ENCODE results near the gene JPH2.

Gene JPH2

DNA sequence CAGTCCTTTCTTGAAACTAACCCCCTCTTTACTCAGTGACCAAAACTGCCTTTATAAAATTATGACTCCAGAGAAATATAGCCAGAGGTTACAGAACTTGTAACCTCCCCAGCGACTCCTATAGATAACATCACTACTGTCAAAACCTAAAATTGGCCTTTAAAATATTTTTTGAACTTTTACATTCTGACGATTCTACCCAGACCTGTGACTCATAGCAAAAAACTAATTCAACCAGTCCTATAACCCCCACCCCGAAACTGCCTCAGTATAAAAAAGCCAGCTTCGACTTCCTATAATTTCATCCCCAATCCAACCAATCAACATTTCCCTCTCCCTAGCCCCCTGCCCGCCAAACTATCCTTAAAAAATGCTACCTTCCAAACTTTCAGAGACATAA, 13.9 kb downstream of the JPH2 start:
- peaks cover 75% of the 10 kb centered on the region for H3K4me1 ChIP-seq (ENCODE audit: control insufficient read depth, insufficient read depth, low read length)
- no peak overlapping the region for H3K4me3 ChIP-seq (ENCODE audit: low read length in 2 of 2)
- peaks cover 8 to 17% of the 10 kb centered on the region in 2 donors for H3K36me3 ChIP-seq (ENCODE audit: control insufficient read depth in 2 of 2, insufficient read depth in 2 of 2, low read length in 2 of 2)
- no peaks in the 10 kb centered on the region for H3K9me3 ChIP-seq (ENCODE audit: control insufficient read depth in 2 of 2, low read length in 2 of 2)
- peak overlapping the region; percentile 64 for H3K27ac ChIP-seq (ENCODE audit: low read length)
- H3K9ac ChIP-seq (ENCODE audit: low read length in 2 of 2), result no peak overlapping the region
- no peaks in the 10 kb centered on the region for H3K27me3 ChIP-seq (ENCODE audit: control insufficient read depth in 1 of 2, insufficient read depth in 2 of 2, low read length in 2 of 2)

DNA sequence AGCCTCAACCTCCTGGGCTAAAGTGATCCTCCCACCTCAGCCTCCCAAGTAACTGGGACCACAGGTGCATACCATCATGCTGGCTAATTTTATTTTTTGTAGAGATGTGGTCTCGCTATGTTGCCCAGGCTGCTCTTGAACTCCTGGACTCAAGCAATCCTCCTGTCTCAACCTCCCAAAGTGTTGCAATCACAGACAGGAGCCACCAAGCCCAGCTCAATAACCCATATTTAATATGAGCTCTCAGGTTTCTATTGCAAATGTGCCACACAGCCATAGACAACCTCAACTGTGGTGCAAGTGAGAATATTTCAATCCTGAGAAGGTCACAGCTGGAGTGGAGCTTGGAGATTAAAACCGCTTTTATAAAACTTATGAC, 14.4 kb downstream of the JPH2 start:
- H3K4me3 ChIP-seq (ENCODE audit: low read length in 2 of 2), result peak overlapping the region in 1 of 2 donors; percentile 22
- H3K27me3 ChIP-seq (ENCODE audit: control insufficient read depth in 1 of 2, insufficient read depth in 2 of 2, low read length in 2 of 2), result no peaks in the 10 kb centered on the region
- no peaks in the 10 kb centered on the region for H3K9me3 ChIP-seq (ENCODE audit: control insufficient read depth in 2 of 2, low read length in 2 of 2)
- H3K36me3 ChIP-seq (ENCODE audit: control insufficient read depth in 2 of 2, insufficient read depth in 2 of 2, low read length in 2 of 2), result peaks cover 8 to 17% of the 10 kb centered on the region in 2 donors
- H3K27ac ChIP-seq (ENCODE audit: low read length), result peak overlapping the region; percentile 64
- H3K9ac ChIP-seq (ENCODE audit: low read length in 2 of 2), result no peak overlapping the region
- H3K4me1 ChIP-seq (ENCODE audit: control insufficient read depth, insufficient read depth, low read length), result peaks cover 76% of the 10 kb centered on the region

DNA sequence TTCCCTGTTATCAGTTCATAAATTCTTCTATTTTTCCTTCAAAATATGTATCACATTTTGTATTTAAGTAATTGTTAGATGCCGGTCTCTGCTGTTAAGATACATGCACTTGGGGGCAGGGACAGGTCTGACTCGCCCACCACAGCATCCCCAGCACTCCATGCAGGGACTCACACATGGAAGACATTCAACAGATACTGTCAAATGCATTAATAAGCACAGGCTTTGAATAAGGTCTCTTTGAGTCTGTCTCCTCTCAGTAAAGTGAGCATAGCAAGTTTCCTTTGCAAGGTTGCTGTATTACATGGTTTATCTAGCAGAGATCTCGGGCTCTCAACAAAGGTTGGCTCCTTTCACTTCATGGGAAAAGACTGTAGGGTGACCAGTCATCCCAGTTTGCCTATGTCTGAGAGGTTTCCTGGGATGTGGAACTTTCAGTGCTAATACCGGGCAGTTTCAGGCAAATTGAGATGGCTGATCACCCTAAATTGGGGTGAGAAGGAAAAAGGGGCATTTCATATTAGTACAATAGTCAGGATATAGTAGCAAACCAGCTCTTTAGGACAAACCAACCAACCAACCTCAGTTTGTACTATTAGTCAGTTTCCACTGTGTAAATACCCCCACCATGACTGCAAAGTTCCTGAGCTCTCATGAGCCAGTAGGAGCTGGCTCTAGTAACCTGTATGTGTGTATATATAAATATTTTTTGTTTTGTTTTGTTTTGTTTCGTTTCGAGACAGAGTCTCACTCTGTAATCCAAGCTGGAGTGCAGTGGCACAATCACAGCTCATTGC, 15.0 kb downstream of the JPH2 start:
- Histone ChIP-seq H3K36me3 (ENCODE audit: control insufficient read depth in 2 of 2, insufficient read depth in 2 of 2, low read length in 2 of 2) (peaks cover 8 to 17% of the 10 kb centered on the region in 2 donors), H3K9ac (ENCODE audit: low read length in 2 of 2) (no peak overlapping the region), H3K27ac (ENCODE audit: low read length) (peak overlapping the region; percentile 77), H3K4me1 (ENCODE audit: control insufficient read depth, insufficient read depth, low read length) (peaks cover 76% of the 10 kb centered on the region), H3K27me3 (ENCODE audit: control insufficient read depth in 1 of 2, insufficient read depth in 2 of 2, low read length in 2 of 2) (no peaks in the 10 kb centered on the region), H3K9me3 (ENCODE audit: control insufficient read depth in 2 of 2, low read length in 2 of 2) (no peaks in the 10 kb centered on the region), H3K4me3 (ENCODE audit: low read length in 2 of 2) (peak overlapping the region in 1 of 2 donors; percentile 29)

DNA sequence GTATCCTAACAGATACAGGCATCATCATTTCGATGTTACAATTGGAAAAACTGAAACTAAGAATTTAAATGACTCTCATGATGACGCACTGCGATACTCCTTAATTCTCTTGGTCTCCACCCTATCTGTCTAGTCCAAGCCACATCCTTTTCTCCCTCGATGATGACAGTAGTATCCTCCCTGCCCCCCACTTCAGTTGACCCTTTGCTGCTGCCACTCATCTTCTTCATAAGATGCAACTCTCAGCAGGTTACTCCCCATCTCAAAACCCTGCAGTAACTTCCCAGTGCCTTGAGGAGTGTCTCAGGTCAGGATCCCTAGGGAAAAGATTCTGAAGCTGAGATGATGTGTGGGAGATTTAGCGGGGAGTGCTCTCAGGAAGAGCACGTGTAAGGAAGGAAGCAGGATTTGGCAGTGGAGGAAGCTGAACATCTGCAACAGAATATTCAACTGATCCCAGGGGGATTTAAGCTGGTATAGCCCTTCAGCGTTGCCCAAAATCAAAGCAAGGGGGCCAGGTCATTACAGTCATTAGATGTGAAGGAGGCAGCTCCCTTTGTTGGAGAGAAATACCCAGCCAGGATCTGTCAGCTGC, 16.1 kb downstream of the JPH2 start:
- H3K9me3 ChIP-seq (ENCODE audit: control insufficient read depth in 2 of 2, low read length in 2 of 2), result no peaks in the 10 kb centered on the region
- peaks cover 78% of the 10 kb centered on the region for H3K4me1 ChIP-seq (ENCODE audit: control insufficient read depth, insufficient read depth, low read length)
- H3K27me3 ChIP-seq (ENCODE audit: control insufficient read depth in 1 of 2, insufficient read depth in 2 of 2, low read length in 2 of 2), result no peaks in the 10 kb centered on the region
- peaks cover 8 to 16% of the 10 kb centered on the region in 2 donors for H3K36me3 ChIP-seq (ENCODE audit: control insufficient read depth in 2 of 2, insufficient read depth in 2 of 2, low read length in 2 of 2)
- H3K27ac ChIP-seq (ENCODE audit: low read length), result peak overlapping the region; percentile 77
- H3K9ac ChIP-seq (ENCODE audit: low read length in 2 of 2), result peak overlapping the region; percentile 18 to 29
- H3K4me3 ChIP-seq (ENCODE audit: low read length in 2 of 2), result peak overlapping the region in 1 of 2 donors; percentile 22

DNA sequence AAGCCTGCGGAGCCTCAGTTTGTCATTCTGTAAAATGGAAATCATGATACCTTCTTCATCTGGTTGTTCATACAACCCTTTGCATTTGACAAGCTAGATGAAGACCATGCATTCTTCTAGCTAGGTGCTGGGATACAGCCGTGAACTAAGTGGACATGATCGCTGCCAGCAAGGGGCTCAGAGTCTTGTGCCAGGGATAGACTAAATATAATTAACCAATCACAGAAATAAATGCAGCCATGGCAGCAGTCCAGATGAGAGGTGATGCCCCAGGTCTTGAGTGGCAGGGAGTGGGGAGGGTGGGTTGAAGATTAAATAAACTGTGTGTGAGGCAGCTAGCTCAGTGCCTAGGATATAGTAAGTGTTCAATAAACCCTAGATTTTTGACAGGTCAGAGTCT, 19.3 kb downstream of the JPH2 start:
- Histone ChIP-seq H3K27ac (ENCODE audit: low read length) (peak overlapping the region; percentile 84), H3K9me3 (ENCODE audit: control insufficient read depth in 2 of 2, low read length in 2 of 2) (no peaks in the 10 kb centered on the region), H3K36me3 (ENCODE audit: control insufficient read depth in 2 of 2, insufficient read depth in 2 of 2, low read length in 2 of 2) (peaks cover 3 to 12% of the 10 kb centered on the region in 2 donors), H3K4me1 (ENCODE audit: control insufficient read depth, insufficient read depth, low read length) (peaks cover 62% of the 10 kb centered on the region), H3K9ac (ENCODE audit: low read length in 2 of 2) (peak overlapping the region in 1 of 2 donors; percentile 63), H3K27me3 (ENCODE audit: control insufficient read depth in 1 of 2, insufficient read depth in 2 of 2, low read length in 2 of 2) (no peaks in the 10 kb centered on the region), H3K4me3 (ENCODE audit: low read length in 2 of 2) (no peak overlapping the region)

DNA sequence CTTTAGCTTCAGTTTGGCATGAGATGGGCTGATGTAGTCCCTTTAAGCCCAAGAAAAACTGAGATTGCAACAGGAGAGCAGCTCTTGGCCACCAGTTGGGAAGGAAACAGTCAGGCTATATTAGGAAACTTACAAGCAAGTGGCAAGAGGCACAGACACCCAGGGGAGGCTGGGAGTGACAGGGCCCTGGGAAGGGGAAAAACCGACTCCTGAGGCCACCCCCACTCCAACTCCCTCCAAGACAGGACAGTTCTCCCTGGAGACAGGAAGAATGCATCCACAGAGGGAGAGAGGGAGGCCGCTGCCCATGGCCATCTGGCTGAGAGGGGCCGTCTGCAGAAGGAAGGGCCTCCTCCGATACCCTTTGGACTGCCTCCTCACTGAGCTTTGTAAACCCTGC, 20.5 kb downstream of the JPH2 start:
- Histone ChIP-seq H3K4me3 (ENCODE audit: low read length in 2 of 2) (peak overlapping the region in 1 of 2 donors; percentile 35), H3K4me1 (ENCODE audit: control insufficient read depth, insufficient read depth, low read length) (peaks cover 53% of the 10 kb centered on the region)

DNA sequence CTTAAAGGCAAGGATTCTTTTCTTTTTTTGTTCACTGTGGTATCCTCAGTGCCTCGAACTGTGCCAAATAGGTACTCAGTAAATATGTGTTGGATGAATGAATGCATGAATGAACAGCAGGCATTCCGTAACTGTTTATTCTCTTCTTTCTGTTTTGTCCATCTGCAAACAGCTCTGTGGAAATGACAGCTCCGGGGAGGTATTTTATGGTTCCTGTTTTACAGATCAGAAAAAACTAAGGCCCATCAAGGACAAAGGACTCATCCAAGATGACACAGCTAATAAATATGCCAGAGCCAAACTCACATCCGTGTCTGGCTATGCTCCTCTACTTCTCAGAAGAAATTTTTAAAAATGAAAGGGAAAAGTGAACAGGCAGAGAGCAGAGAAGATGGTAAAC, 21.0 kb downstream of the JPH2 start:
- H3K9ac ChIP-seq (ENCODE audit: low read length in 2 of 2), result peak overlapping the region; percentile 2 to 63
- H3K36me3 ChIP-seq (ENCODE audit: control insufficient read depth in 2 of 2, insufficient read depth in 2 of 2, low read length in 2 of 2), result peaks cover 5 to 9% of the 10 kb centered on the region in 2 donors
- peaks cover 49% of the 10 kb centered on the region for H3K4me1 ChIP-seq (ENCODE audit: control insufficient read depth, insufficient read depth, low read length)
- peak overlapping the region; percentile 84 for H3K27ac ChIP-seq (ENCODE audit: low read length)
- peak overlapping the region in 1 of 2 donors; percentile 40 for H3K4me3 ChIP-seq (ENCODE audit: low read length in 2 of 2)
- no peaks in the 10 kb centered on the region for H3K27me3 ChIP-seq (ENCODE audit: control insufficient read depth in 1 of 2, insufficient read depth in 2 of 2, low read length in 2 of 2)
- no peaks in the 10 kb centered on the region for H3K9me3 ChIP-seq (ENCODE audit: control insufficient read depth in 2 of 2, low read length in 2 of 2)

More for the DNA sequence above, 20.5 kb downstream of the JPH2 start:
- H3K27ac ChIP-seq (ENCODE audit: low read length), result peak overlapping the region; percentile 84
- H3K9me3 ChIP-seq (ENCODE audit: control insufficient read depth in 2 of 2, low read length in 2 of 2), result no peaks in the 10 kb centered on the region
- peak overlapping the region; percentile 2 to 63 for H3K9ac ChIP-seq (ENCODE audit: low read length in 2 of 2)
- peaks cover 3 to 12% of the 10 kb centered on the region in 2 donors for H3K36me3 ChIP-seq (ENCODE audit: control insufficient read depth in 2 of 2, insufficient read depth in 2 of 2, low read length in 2 of 2)
- H3K27me3 ChIP-seq (ENCODE audit: control insufficient read depth in 1 of 2, insufficient read depth in 2 of 2, low read length in 2 of 2), result no peaks in the 10 kb centered on the region

DNA sequence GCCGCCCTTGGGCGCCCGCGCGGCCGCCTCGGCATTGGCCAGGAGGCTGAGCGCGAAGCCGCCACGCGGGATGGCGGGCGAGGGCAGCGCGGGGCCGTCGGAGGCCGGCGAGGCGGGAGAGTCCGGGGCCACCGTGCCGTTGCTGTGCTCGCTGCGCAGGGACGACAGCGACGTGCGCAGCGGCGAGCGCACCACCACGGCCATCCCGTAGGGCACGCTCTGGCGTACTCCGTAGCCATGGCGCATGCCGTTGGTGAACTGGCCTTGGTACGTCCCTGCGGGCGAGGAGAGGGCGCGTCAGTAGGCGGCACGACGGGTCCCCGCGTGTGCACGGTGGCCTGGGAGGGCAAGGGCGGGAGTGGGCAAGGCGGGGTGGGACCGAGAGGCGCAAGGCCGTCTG, 26.9 kb downstream of the JPH2 start:
- H3K27ac ChIP-seq (ENCODE audit: low read length), result peak overlapping the region; percentile 11
- no peaks in the 10 kb centered on the region for H3K9me3 ChIP-seq (ENCODE audit: control insufficient read depth in 2 of 2, low read length in 2 of 2)
- H3K4me1 ChIP-seq (ENCODE audit: control insufficient read depth, insufficient read depth, low read length), result peaks cover 25% of the 10 kb centered on the region
- H3K4me3 ChIP-seq (ENCODE audit: low read length in 2 of 2), result no peak overlapping the region
- H3K36me3 ChIP-seq (ENCODE audit: control insufficient read depth in 2 of 2, insufficient read depth in 2 of 2, low read length in 2 of 2), result peaks cover 14 to 24% of the 10 kb centered on the region in 2 donors
- no peaks in the 10 kb centered on the region for H3K27me3 ChIP-seq (ENCODE audit: control insufficient read depth in 1 of 2, insufficient read depth in 2 of 2, low read length in 2 of 2)
- no peak overlapping the region for H3K9ac ChIP-seq (ENCODE audit: low read length in 2 of 2)

DNA sequence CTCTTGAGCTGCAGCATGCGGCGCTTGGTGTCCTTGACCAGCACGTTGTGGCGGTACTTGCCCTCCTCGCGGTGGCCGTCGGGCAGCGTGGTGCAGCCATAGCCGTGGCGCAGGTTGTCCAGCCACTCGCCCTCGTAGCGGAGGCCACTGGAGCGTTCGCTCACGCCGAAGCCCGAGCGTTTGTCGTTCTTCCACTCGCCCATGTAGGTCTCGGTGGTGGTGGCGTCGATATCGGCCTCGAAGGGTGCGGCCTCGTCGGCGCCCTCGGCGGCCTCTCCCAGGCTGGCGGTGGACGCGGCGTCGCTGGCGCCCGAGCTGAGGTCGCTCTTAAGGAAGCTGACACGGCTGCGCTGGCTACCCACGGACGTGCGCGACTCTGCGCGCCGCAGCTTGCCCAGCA, 27.3 kb downstream of the JPH2 start:
- peaks cover 14 to 24% of the 10 kb centered on the region in 2 donors for H3K36me3 ChIP-seq (ENCODE audit: control insufficient read depth in 2 of 2, insufficient read depth in 2 of 2, low read length in 2 of 2)
- H3K27ac ChIP-seq (ENCODE audit: low read length), result no peak overlapping the region
- H3K9me3 ChIP-seq (ENCODE audit: control insufficient read depth in 2 of 2, low read length in 2 of 2), result no peaks in the 10 kb centered on the region
- no peak overlapping the region for H3K4me3 ChIP-seq (ENCODE audit: low read length in 2 of 2)
- H3K27me3 ChIP-seq (ENCODE audit: control insufficient read depth in 1 of 2, insufficient read depth in 2 of 2, low read length in 2 of 2), result no peaks in the 10 kb centered on the region
- no peak overlapping the region for H3K9ac ChIP-seq (ENCODE audit: low read length in 2 of 2)
- H3K4me1 ChIP-seq (ENCODE audit: control insufficient read depth, insufficient read depth, low read length), result peaks cover 26% of the 10 kb centered on the region

DNA sequence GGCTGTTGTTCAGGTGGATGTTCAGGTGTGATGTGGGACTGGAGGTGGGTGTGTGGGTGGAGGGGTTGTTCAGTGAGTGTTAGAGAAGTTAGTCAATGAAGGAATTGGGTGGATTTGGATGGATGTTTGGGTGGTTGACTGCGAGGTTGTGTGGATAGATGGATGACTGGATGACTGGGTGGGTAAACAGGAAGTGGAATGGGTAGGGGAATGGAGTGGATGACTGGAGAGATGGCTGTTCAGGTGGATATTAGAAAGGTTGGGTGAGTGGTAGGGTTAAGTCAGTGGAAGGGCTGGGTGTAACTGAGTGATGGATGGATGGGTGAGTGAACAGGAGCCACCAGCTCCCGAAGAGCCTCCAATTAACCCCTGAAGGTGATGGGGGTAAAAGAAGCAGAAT, 27.9 kb downstream of the JPH2 start:
- H3K36me3 ChIP-seq (ENCODE audit: control insufficient read depth in 2 of 2, insufficient read depth in 2 of 2, low read length in 2 of 2), result peaks cover 14 to 24% of the 10 kb centered on the region in 2 donors
- no peaks in the 10 kb centered on the region for H3K27me3 ChIP-seq (ENCODE audit: control insufficient read depth in 1 of 2, insufficient read depth in 2 of 2, low read length in 2 of 2)
- H3K4me3 ChIP-seq (ENCODE audit: low read length in 2 of 2), result no peak overlapping the region
- H3K27ac ChIP-seq (ENCODE audit: low read length), result peak overlapping the region; percentile 31
- no peak overlapping the region for H3K9ac ChIP-seq (ENCODE audit: low read length in 2 of 2)
- H3K4me1 ChIP-seq (ENCODE audit: control insufficient read depth, insufficient read depth, low read length), result peaks cover 31% of the 10 kb centered on the region
- no peaks in the 10 kb centered on the region for H3K9me3 ChIP-seq (ENCODE audit: control insufficient read depth in 2 of 2, low read length in 2 of 2)

DNA sequence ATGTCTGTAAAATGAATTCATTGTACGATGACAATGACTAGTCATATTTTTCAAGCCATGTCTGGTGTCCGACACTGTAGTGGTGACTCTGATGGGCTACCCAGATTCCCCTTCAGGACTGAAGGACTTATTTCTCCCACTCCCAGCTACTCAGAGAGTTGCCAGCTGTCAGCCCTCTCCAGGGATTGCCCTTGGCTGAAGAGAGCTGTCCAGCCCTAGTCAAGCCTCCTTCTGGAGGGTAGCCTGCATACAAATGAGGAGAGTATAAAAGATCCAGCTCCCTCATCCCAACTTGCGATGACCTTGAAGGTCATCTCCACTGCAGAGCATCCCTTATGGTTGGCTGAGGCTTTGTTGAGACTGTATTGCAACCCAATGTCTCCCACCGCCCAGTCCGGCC, 29.9 kb downstream of the JPH2 start:
- H3K4me1 ChIP-seq (ENCODE audit: control insufficient read depth, insufficient read depth, low read length), result peaks cover 48% of the 10 kb centered on the region
- no peaks in the 10 kb centered on the region for H3K27me3 ChIP-seq (ENCODE audit: control insufficient read depth in 1 of 2, insufficient read depth in 2 of 2, low read length in 2 of 2)
- peaks cover 14 to 24% of the 10 kb centered on the region in 2 donors for H3K36me3 ChIP-seq (ENCODE audit: control insufficient read depth in 2 of 2, insufficient read depth in 2 of 2, low read length in 2 of 2)
- no peak overlapping the region for H3K9ac ChIP-seq (ENCODE audit: low read length in 2 of 2)
- H3K4me3 ChIP-seq (ENCODE audit: low read length in 2 of 2), result no peak overlapping the region
- peak overlapping the region; percentile 90 for H3K27ac ChIP-seq (ENCODE audit: low read length)
- H3K9me3 ChIP-seq (ENCODE audit: control insufficient read depth in 2 of 2, low read length in 2 of 2), result no peaks in the 10 kb centered on the region

Measured in stomach smooth muscle (tissue), 2 donors.